PC-3 (cell line): Measurements from ENCODE around the gene PTPRN2. TPM values are rescaled to one million over a fixed set of nuclear protein-coding genes. Genes with fewer than 3 reads are reported as not detected.

Experiments used
- ATAC-seq: fragments of 200-7000 bp; cut with Tn5 transposase; 2 replicates; pipeline ENCODE4 v1.9.1; 2020; ENCODE audit warnings: mild to moderate bottlenecking, moderate library complexity
- BruUV-seq: library from RNA; stranded (reverse); fragments of 400-500 nt; replicated peaks from 2 replicates; lab custom pipeline; 2021; lab: Mats Ljungman, UMichigan
- CTCF ChIA-PET: fragments of 300-600 bp; sonication (Branson Sonifier 250); formaldehyde crosslinking; loops from one replicate; lab custom pipeline; 2022; ENCODE audit warnings: antibody characterized with exemption; lab: Charles Lee
- POLR2A ChIA-PET: fragments of 300-600 bp; sonication (Branson Sonifier 250); formaldehyde crosslinking; loops from one replicate; lab custom pipeline; 2022; ENCODE audit warnings: antibody characterized with exemption; ENCODE audit not compliant: unreplicated experiment; lab: Charles Lee
- DNase-seq: peaks from one replicate; pipeline ENCODE4 v3.0.0-alpha.2; 2015
- H2AFZ ChIP-seq: fragments of 300-600 bp; sonication (generic); 2 replicates; pipeline ENCODE4 v1.6.0; 2016; ENCODE audit warnings: antibody characterized with exemption, low read length
- H3F3A ChIP-seq: fragments of 300-600 bp; sonication (generic); one replicate; pipeline ENCODE4 v1.6.0; 2017; ENCODE audit warnings: antibody characterized with exemption, low read length, control low read depth, mild to moderate bottlenecking; ENCODE audit not compliant: unreplicated experiment
- H3K27ac ChIP-seq: fragments of 300-600 bp; sonication (generic); 2 replicates; pipeline ENCODE4 v1.5.1; 2016; ENCODE audit warnings: mild to moderate bottlenecking, low read length
- H3K27me3 ChIP-seq: fragments of 300-600 bp; sonication (generic); 2 replicates; pipeline ENCODE4 v1.6.1; 2016; ENCODE audit warnings: low read length, mixed read lengths
- H3K36me3 ChIP-seq: fragments of 300-600 bp; sonication (generic); 2 replicates; pipeline ENCODE4 v1.6.1; 2016; ENCODE audit warnings: low read depth, mixed run types, low read length, mixed read lengths
- H3K4me1 ChIP-seq: fragments of 300-600 bp; sonication (generic); 2 replicates; pipeline ENCODE4 v1.5.1; 2016; ENCODE audit warnings: low read length; ENCODE audit not compliant: insufficient read depth
- H3K4me2 ChIP-seq: fragments of 300-600 bp; sonication (generic); 2 replicates; pipeline ENCODE4 v1.6.0; 2016; ENCODE audit warnings: low read length
- H3K4me3 ChIP-seq: fragments of 300-600 bp; sonication (generic); 2 replicates; pipeline ENCODE4 v1.5.1; 2016; ENCODE audit warnings: mild to moderate bottlenecking, low read length, mixed read lengths
- H3K79me2 ChIP-seq: fragments of 300-600 bp; sonication (generic); 2 replicates; pipeline ENCODE4 v1.6.1; 2017; ENCODE audit warnings: low read length, mixed read lengths
- H3K9ac ChIP-seq: fragments of 300-600 bp; sonication (generic); 2 replicates; pipeline ENCODE4 v1.6.0; 2016; ENCODE audit warnings: mild to moderate bottlenecking, low read length
- H3K9me2 ChIP-seq: fragments of 300-600 bp; sonication (generic); replicated peaks from 2 replicates; pipeline ENCODE4 v1.6.1; 2016; ENCODE audit warnings: mixed run types, low read length, mixed read lengths
- H3K9me3 ChIP-seq: fragments of 300-600 bp; sonication (generic); 2 replicates; pipeline ENCODE4 v1.6.1; 2016; ENCODE audit warnings: low read length, mixed read lengths
- H4K20me1 ChIP-seq: fragments of 300-600 bp; sonication (generic); 2 replicates; pipeline ENCODE4 v1.6.1; 2016; ENCODE audit warnings: low read length, mixed read lengths
- CTCF ChIP-seq: fragments of 300-600 bp; sonication (generic); conservative IDR thresholded peaks from 2 replicates; pipeline ENCODE4 v1.5.1; 2017; ENCODE audit warnings: antibody characterized with exemption, low read depth, mild to moderate bottlenecking, low read length
- EZH2 ChIP-seq: fragments of 300-600 bp; sonication (generic); IDR thresholded peaks from one replicate; pipeline ENCODE4 v1.6.1; 2017; ENCODE audit warnings: antibody characterized with exemption, mild to moderate bottlenecking, low read length; ENCODE audit not compliant: unreplicated experiment
- EZH2phosphoT487 ChIP-seq: fragments of 300-600 bp; sonication (generic); IDR thresholded peaks from 2 replicates; pipeline ENCODE4 v1.6.1; 2018; ENCODE audit warnings: mild to moderate bottlenecking, antibody characterized with exemption, low read length, borderline replicate concordance
- intact Hi-C: fragments of 100-400 bp; cut with micrococcal nuclease; formaldehyde crosslinking; loops from 2 replicates; pipeline ENCODE4 v1.9.0; 2023
- total RNA-seq: library from RNA; depleted of rRNA; stranded (reverse); fragments of >200 nt; gene quantifications from 2 replicates; pipeline ENCODE4 v1.2.3, GENCODE V29; 2014

The PTPRN2 gene
- total RNA-seq, 1 experiment from 2014 or later, result 3.2 TPM

GRCh38 chr7:157877298-157878090 is 710.1 kb downstream of the PTPRN2 start:
- no peak for DNase-seq
- Histone ChIP-seq H3K9me2 (no peaks in the 10 kb centered on the region), H3K4me1 (no peaks in the 10 kb centered on the region), H3K27me3 (no peaks in the 10 kb centered on the region), H3F3A (no peaks in the 10 kb centered on the region), H3K4me3 (no peak overlapping the region), H3K9me3 (no peaks in the 10 kb centered on the region), H4K20me1 (no peaks in the 10 kb centered on the region), H3K4me2 (no peak overlapping the region), H3K36me3 (no peaks in the 10 kb centered on the region), H3K79me2 (no peaks in the 10 kb centered on the region), H2AFZ (no peak overlapping the region), H3K27ac (no peak overlapping the region), H3K9ac (no peak overlapping the region)
- no peak for ATAC-seq
- intact Hi-C loops, result no loop called here
- no TSS peak for BruUV-seq
- ChIA-PET POLR2A (no interaction called here), CTCF (no interaction called here)
- no peak for TF ChIP-seq CTCF
- no peak for TF ChIP-seq EZH2phosphoT487

DNA sequence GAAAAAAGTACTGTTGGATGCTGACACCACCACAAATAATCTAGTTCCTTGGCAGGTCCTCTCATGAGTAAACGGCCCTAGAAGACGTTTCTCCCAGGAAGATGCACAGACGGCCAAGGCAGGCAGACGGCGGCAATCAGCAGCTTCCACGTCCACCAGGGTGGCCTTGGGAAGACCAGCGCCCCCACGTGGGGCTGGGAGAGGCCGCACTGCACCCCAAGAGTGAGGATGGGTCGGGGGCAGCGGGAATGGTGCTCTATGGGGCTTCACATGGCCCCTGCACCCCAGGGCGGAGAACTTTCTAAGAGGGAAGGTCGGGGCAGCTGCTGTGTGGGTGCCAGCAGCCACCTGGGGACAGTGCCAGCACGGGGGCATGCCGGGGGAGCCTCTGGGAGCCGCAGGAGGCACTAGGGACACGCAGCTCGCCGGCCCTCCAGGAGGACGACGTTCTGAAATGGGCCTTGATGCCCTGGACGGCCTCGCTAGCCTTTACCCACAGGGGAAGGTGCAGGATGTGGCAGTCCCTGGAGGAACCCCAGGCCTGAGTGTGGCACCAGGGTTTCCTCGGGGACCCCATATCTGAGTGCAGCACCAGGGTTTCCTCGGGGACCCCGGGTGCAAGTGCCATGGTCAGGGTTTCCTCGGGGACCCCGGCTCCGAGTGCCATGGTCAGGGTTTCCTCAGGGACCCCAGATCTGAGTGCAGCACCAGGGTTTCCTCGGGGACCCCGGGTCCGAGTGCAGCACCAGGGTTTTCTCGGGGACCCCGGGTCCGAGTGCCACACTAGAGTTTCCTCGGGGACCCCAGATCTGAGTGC is 710.9 kb downstream of the PTPRN2 start:
- Histone ChIP-seq H3K4me2 (no peak overlapping the region), H3K79me2 (no peaks in the 10 kb centered on the region), H3K9me2 (no peaks in the 10 kb centered on the region), H3K4me3 (no peak overlapping the region), H3K27me3 (no peaks in the 10 kb centered on the region), H3K27ac (no peak overlapping the region), H3K9me3 (no peaks in the 10 kb centered on the region), H3F3A (no peaks in the 10 kb centered on the region), H2AFZ (no peak overlapping the region), H3K36me3 (no peaks in the 10 kb centered on the region), H4K20me1 (no peaks in the 10 kb centered on the region), H3K9ac (no peak overlapping the region), H3K4me1 (no peaks in the 10 kb centered on the region)
- ATAC-seq (peak; percentile 25), DNase-seq (peak; percentile 2)
- intact Hi-C loops, result no loop called here
- ChIA-PET CTCF (no interaction called here), POLR2A (no interaction called here)
- no TSS peak for BruUV-seq
- TF ChIP-seq CTCF, result peak; percentile 40; the same call in 1 of the 2 replicates
- TF ChIP-seq EZH2, result no peak
